Heart right ventricle (tissue), 16 donors: Measurements from ENCODE around the gene RESP18. TPM values are rescaled to one million over a fixed set of nuclear protein-coding genes. Genes with fewer than 3 reads are reported as not detected.

ENCODE experiments used
- ATAC-seq, 8 donors: fragments of 200-7000 bp; cut with Tn5 transposase; one replicate each; pipeline ENCODE4 v1.9.1; 2020; ENCODE audit warnings: mild to moderate bottlenecking in 8 of 8, moderate library complexity in 8 of 8, moderate number of reproducible peaks in 1 of 8
- DNase-seq, 2 donors: peaks; one replicate each; pipeline ENCODE4 v3.0.0-alpha.2; 2020
- H3K27ac ChIP-seq, 10 donors: fragments of 200-600 bp; sonication (generic) in 2 of 10; one replicate each; pipeline versions ENCODE4 v1.5.0 to v1.8.0; 2020 to 2022; ENCODE audit warnings: mild to moderate bottlenecking in 3 of 10
- H3K27me3 ChIP-seq, 7 donors: fragments of 200-600 bp; one replicate each; pipeline ENCODE4 v1.8.0; 2021 to 2022; ENCODE audit warnings: mild to moderate bottlenecking in 2 of 7
- H3K36me3 ChIP-seq, 9 donors: fragments of 200-600 bp; sonication (generic) in 1 of 9; one replicate each; pipeline versions ENCODE4 v1.5.0 to v1.8.0; 2020 to 2022; ENCODE audit warnings: mild to moderate bottlenecking in 2 of 9
- H3K4me1 ChIP-seq, 9 donors: fragments of 200-600 bp; sonication (generic) in 1 of 9; one replicate each; pipeline versions ENCODE4 v1.5.0 to v1.8.0; 2020 to 2022; ENCODE audit warnings: mild to moderate bottlenecking in 4 of 9
- H3K4me3 ChIP-seq, 10 donors: fragments of 200-600 bp; sonication (generic) in 2 of 10; one replicate each; pipeline versions ENCODE4 v1.5.0 to v1.8.0; 2020 to 2022; ENCODE audit warnings: mild to moderate bottlenecking in 7 of 10, moderate library complexity in 2 of 10
- H3K9me3 ChIP-seq, 11 donors: fragments of 200-600 bp in 10 of 11; sonication (generic) in 2 of 11; one replicate each; pipeline versions ENCODE4 v1.5.0 to v1.8.0; 2013 to 2022; ENCODE audit warnings: mild to moderate bottlenecking in 2 of 11, control low read depth in 1 of 11, moderate library complexity in 1 of 11
- CTCF ChIP-seq, 9 donors: fragments of 200-600 bp; sonication (generic) in 2 of 9; IDR thresholded peaks; one replicate each; pipeline versions ENCODE4 v1.5.0 to v1.8.0; 2021 to 2022; ENCODE audit warnings: antibody characterized with exemption in 9 of 9, mild to moderate bottlenecking in 5 of 9, moderate library complexity in 1 of 9
- WGBS, 2 donors: extraction: QIAGEN DNeasy Blood & Tissue Kit; methylation state at CpG; one replicate each; pipeline ENCODE4 v1.1.7; 2013; ENCODE audit warnings: inconsistent platforms in 1 of 2; 5-methylcytosine and 5-hydroxymethylcytosine counted together
- intact Hi-C, 10 donors: fragments of 100-400 bp; cut with DNase I; formaldehyde crosslinking; loops; one replicate each; pipeline versions ENCODE4 v1.11.1 to v1.14.2; 2022
- long read RNA-seq, 3 donors: library from polyadenylated mRNA; unstranded; transcript quantifications; one replicate each; pipeline ENCODE4 v2.0.0, GENCODE V29; 2020 to 2021
- polyA plus RNA-seq, 2 donors: library from polyadenylated mRNA; stranded (reverse); fragments of 200-250 nt; gene quantifications; one replicate each; pipeline ENCODE4 v1.2.3, GENCODE V29; 2013
- total RNA-seq, 10 donors: library from RNA; stranded (reverse); fragmentation: NEBNext Ultra II Directional in 3 of 10; extraction: Animal tissue kit (Norgen Biotek cat#: 25700) in 3 of 10; gene quantifications; one replicate each; pipeline versions ENCODE4 v1.2.1 to v1.2.4, GENCODE V29; 2021 to 2023
- donor health status: Arrhythmogenic right ventricular cardiomyopathy.
- donor health status: ischemic (EF 13 %, LVEDD 7.1; RV severe dilation, severe dysfunction).
- donor health status: healthy with polysubstance abuse.
- donor health status: DM: no; HTN: yes; CAD: no.
- donor health status: DM: no; HTN: no; CAD: no.
- donor health status: ischemic (EF 25% LVEDD 6.9; RV normal size, moderate dysfunction).
- donor health status: ischemic (EF 25% LVEDD 5.7; RV mildly dilated, moderate dysfunction).
- donor health status: healthy.
- donor health status: DM: yes; HTN: yes; CAD: no.
- donor health status: Ischemic cardiomyopathy.
- donor health status: ischemic (EF 35%, LVEDD 5.7; RV mildly dilated, moderate dysfunction).
- donor health status: nonischemic (EF 11% LVEDD 7.7; RV severe dilation, severe dysfunction).
- donor health status: DM: yes; HTN: yes; CAD: no.
- donor health status: PGD.
- donor health status: ischemic (EF 29% LVEDD 5.4; RV normal size, mild dysfunction).
- donor health status: nonischemic (EF 23%, LVEDD 6.1; RV moderate dilation, normal function).

Gene RESP18
- total RNA-seq (not detected), polyA plus RNA-seq (not detected)
- long read RNA-seq, donor 1: 0 reads
- long read RNA-seq, donor 2: 0 reads
- long read RNA-seq, donor 3: 0 reads

GRCh38 chr2:219332542-219332941 lies at the start of gene RESP18:
Gene RESP18, minus strand, starts transcription at chr2:219332744.
- Histone ChIP-seq H3K4me1 (peaks cover 0 to 7% (median 0%) of the 10 kb centered on the region in 9 donors), H3K27ac (no peak within 1 kb of the TSS), H3K36me3 (no peaks in the 10 kb centered on the region), H3K9me3 (peaks cover 0 to 15% (median 0%) of the 10 kb centered on the region in 11 donors), H3K27me3 (peaks cover 0 to 86% (median 57%) of the 10 kb centered on the region in 7 donors), H3K4me3 (no peak within 1 kb of the TSS)
- WGBS, 2 donors: 3 to 5% methylated on average over 23 to 24 of the region's 24 CpGs
- intact Hi-C loops: no loop called here
- ATAC-seq (no peak), DNase-seq (no peak)
- TF ChIP-seq CTCF (IDR thresholded peaks at IDR 0.05): no peak

- Histone ChIP-seq H3K9me3 (no peaks in the 10 kb centered on the region), H3K27ac (no peak overlapping the region), H3K36me3 (peaks cover 0 to 96% (median 40%) of the 10 kb centered on the region in 9 donors), H3K4me1 (peaks cover 1 to 33% (median 5%) of the 10 kb centered on the region in 9 donors), H3K4me3 (no peak overlapping the region), H3K27me3 (no peaks in the 10 kb centered on the region)
- TF ChIP-seq CTCF (IDR thresholded peaks at IDR 0.05): no peak
- intact Hi-C loops: loop anchor here in 3 of 10 donors (10.0 kb wide), 2 partner anchors 207 to 217 kb away; partner anchors contain the start of genes CNPPD1 (in 2 of the 3), RETREG2 (in 2 of the 3), SLC23A3 (in 2 of the 3) and NHEJ1 (in 1 of the 3)
- ATAC-seq: no peak
- WGBS, 2 donors: 69 to 75% methylated on average over 9 of the region's 9 CpGs
- no peak for DNase-seq
Observed at GRCh38 chr2:219381448-219381847, 48.9 kb upstream of the RESP18 start.

GRCh38 chr2:219380926-219381325 lies 48.4 kb upstream of the RESP18 start:
- Histone ChIP-seq H3K4me3 (no peak overlapping the region), H3K27ac (no peak overlapping the region), H3K9me3 (no peaks in the 10 kb centered on the region), H3K4me1 (peaks cover 0 to 27% (median 2%) of the 10 kb centered on the region in 9 donors), H3K27me3 (no peaks in the 10 kb centered on the region), H3K36me3 (peaks cover 0 to 97% (median 39%) of the 10 kb centered on the region in 9 donors)
- TF ChIP-seq CTCF (IDR thresholded peaks at IDR 0.05): no peak
- intact Hi-C loops: loop anchor here in 3 of 10 donors (10.0 kb wide), 2 partner anchors 206 to 216 kb away; partner anchors contain the start of genes CNPPD1 (in 2 of the 3), RETREG2 (in 2 of the 3), SLC23A3 (in 2 of the 3) and NHEJ1 (in 1 of the 3)
- ATAC-seq (peak in 1 of 8 donors; percentile 4), DNase-seq (no peak)

GRCh38 chr2:219378163-219378851 lies 45.8 kb upstream of the RESP18 start:
- 81% methylated on average over 13 of the region's 13 CpGs for WGBS, 2 donors
- Histone ChIP-seq H3K4me1 (peaks cover 0 to 16% (median 0%) of the 10 kb centered on the region in 9 donors), H3K27me3 (no peaks in the 10 kb centered on the region), H3K36me3 (peaks cover 0 to 96% (median 40%) of the 10 kb centered on the region in 9 donors), H3K27ac (no peak overlapping the region), H3K4me3 (no peak overlapping the region), H3K9me3 (no peaks in the 10 kb centered on the region)
- ATAC-seq: peak in 5 of 8 donors; percentile 34 to 68 (median 48)
- intact Hi-C loops: no loop called here
- no peak for DNase-seq
- TF ChIP-seq CTCF (IDR thresholded peaks at IDR 0.05): no peak
